ENCODE data around the gene LPP.

- TF ChIP-seq, protein P1, sequence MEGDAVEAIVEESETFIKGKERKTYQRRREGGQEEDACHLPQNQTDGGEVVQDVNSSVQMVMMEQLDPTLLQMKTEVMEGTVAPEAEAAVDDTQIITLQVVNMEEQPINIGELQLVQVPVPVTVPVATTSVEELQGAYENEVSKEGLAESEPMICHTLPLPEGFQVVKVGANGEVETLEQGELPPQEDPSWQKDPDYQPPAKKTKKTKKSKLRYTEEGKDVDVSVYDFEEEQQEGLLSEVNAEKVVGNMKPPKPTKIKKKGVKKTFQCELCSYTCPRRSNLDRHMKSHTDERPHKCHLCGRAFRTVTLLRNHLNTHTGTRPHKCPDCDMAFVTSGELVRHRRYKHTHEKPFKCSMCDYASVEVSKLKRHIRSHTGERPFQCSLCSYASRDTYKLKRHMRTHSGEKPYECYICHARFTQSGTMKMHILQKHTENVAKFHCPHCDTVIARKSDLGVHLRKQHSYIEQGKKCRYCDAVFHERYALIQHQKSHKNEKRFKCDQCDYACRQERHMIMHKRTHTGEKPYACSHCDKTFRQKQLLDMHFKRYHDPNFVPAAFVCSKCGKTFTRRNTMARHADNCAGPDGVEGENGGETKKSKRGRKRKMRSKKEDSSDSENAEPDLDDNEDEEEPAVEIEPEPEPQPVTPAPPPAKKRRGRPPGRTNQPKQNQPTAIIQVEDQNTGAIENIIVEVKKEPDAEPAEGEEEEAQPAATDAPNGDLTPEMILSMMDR (CRISPR knock-in tag; IDR thresholded peaks at IDR 0.05) = no peak
- TF ChIP-seq NFIC (IDR thresholded peaks at IDR 0.05; ENCODE audit: low read length) (no peak), BRCA1 (CRISPR knock-in tag; IDR thresholded peaks at IDR 0.05) (no peak), GATAD2A (CRISPR knock-in tag; IDR thresholded peaks at IDR 0.05) (no peak)
These were observed 372.1 kb downstream of the LPP start for GRCh38 chr3:188526057-188526456.
